Colonic mucosa (tissue), 4 donors: ENCODE data around the gene GAPDH. TPM values are rescaled to one million over a fixed set of nuclear protein-coding genes. Genes with fewer than 3 reads are reported as not detected.
A peak's percentile ranks its signal among the peaks of the same experiment; 100 is the strongest.
"Not testable (repeated sequence)": the region's sequence is repeated elsewhere in the genome, so short reads cannot be mapped to it uniquely, and the experiment has no call there.

Source experiments
- DNase-seq: peaks from one replicate; pipeline ENCODE4 v3.0.0-alpha.2; 2020
- H3K27ac ChIP-seq: fragments of 200-600 bp; one replicate; pipeline ENCODE4 v1.8.0; 2021
- H3K27me3 ChIP-seq: fragments of 200-600 bp; one replicate; pipeline ENCODE4 v1.8.0; 2021
- H3K36me3 ChIP-seq: fragments of 200-600 bp; one replicate; pipeline ENCODE4 v1.8.0; 2021
- H3K4me1 ChIP-seq: fragments of 200-600 bp; one replicate; pipeline ENCODE4 v1.8.0; 2021; ENCODE audit warnings: mild to moderate bottlenecking
- H3K4me3 ChIP-seq: fragments of 200-600 bp; one replicate; pipeline ENCODE4 v1.8.0; 2021
- H3K9ac ChIP-seq, 2 donors: one replicate each; pipeline ENCODE4 v1.7.0; 2013; ENCODE audit warnings: control low read depth in 2 of 2, low read depth in 2 of 2, low read length in 2 of 2
- H3K9me3 ChIP-seq: fragments of 200-600 bp; one replicate; pipeline ENCODE4 v1.8.0; 2021
- CTCF ChIP-seq: fragments of 200-600 bp; IDR thresholded peaks from one replicate; pipeline ENCODE4 v1.8.0; 2022; ENCODE audit warnings: antibody characterized with exemption, mild to moderate bottlenecking
- intact Hi-C: fragments of 100-400 bp; cut with DNase I; formaldehyde crosslinking; loops from one replicate; pipeline ENCODE4 v1.14.1; 2022
- total RNA-seq, 2 donors: library from RNA; stranded (reverse); fragmentation: NEBNext Ultra II Directional in 1 of 2; extraction: Animal tissue kit (Norgen Biotek cat#: 25700) in 1 of 2; gene quantifications; one replicate each; pipeline ENCODE4 v1.2.1, GENCODE V29; 2021
- donor health status: healthy.
- donor health status: DM: no; HTN: no; CAD: no.
- donor health status: DM: no; HTN: no; CAD: no.

Gene GAPDH
- total RNA-seq, 2 donors from 2014 or later = 3,442 to 3,768 TPM

- no peak for TF ChIP-seq CTCF
- H3K27ac ChIP-seq = no peak overlapping the region
- H3K36me3 ChIP-seq = peaks cover 6% of the 10 kb centered on the region
- no peaks in the 10 kb centered on the region for H3K9me3 ChIP-seq
- H3K27me3 ChIP-seq = no peaks in the 10 kb centered on the region
- H3K9ac ChIP-seq = no peak overlapping the region
- peaks cover 5% of the 10 kb centered on the region for H3K4me1 ChIP-seq
- DNase-seq = no peak
- H3K4me3 ChIP-seq = no peak overlapping the region
- intact Hi-C loops = no loop called here
Measured at GRCh38 chr12:6556857-6557256, 22.5 kb downstream of the GAPDH start.

GRCh38 chr12:6558014-6558760, 23.9 kb downstream of the GAPDH start:
- H3K27ac ChIP-seq, intact Hi-C loops, H3K4me1 ChIP-seq, H3K4me3 ChIP-seq, H3K9ac ChIP-seq, H3K9me3 ChIP-seq, H3K27me3 ChIP-seq: not testable (repeated sequence)
- TF ChIP-seq CTCF = peak; percentile 42
- peaks cover 17% of the 10 kb centered on the region for H3K36me3 ChIP-seq
- DNase-seq = peak; percentile 52

DNA sequence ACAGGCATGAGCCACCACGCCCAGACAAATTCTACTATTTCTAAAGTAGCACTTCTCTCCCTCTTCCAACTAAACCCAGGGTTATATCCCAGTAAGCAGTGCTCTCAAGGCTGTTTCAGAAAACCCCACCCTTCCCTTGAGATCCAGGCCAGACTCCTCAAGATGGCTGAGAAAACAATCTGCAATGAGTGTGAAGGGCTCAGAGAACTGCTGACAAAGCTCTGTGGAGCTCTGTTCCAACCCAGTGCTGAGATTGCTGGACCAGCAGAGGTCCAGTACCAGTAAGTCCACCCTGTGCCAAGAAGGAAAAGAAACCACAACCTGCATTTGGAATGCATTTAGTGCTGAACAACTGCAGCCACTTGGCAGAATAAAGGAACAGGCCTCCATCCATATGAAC, 25.2 kb downstream of the GAPDH start:
- H3K27me3 ChIP-seq = no peaks in the 10 kb centered on the region
- no peak overlapping the region for H3K9ac ChIP-seq
- intact Hi-C loops = no loop called here
- H3K4me1 ChIP-seq = no peaks in the 10 kb centered on the region
- H3K36me3 ChIP-seq = peaks cover 17% of the 10 kb centered on the region
- no peak for TF ChIP-seq CTCF
- no peaks in the 10 kb centered on the region for H3K9me3 ChIP-seq
- H3K4me3 ChIP-seq = no peak overlapping the region
- no peak overlapping the region for H3K27ac ChIP-seq
- DNase-seq = no peak

- DNase-seq = no peak
- Histone ChIP-seq H3K36me3 (peaks cover 17% of the 10 kb centered on the region), H3K9ac (no peak overlapping the region)
Measured at GRCh38 chr12:6560501-6561205, 26.3 kb downstream of the GAPDH start.

GRCh38 chr12:6562881-6563280, 28.6 kb downstream of the GAPDH start:
- TF ChIP-seq CTCF = no peak
- Histone ChIP-seq H3K27me3 (no peaks in the 10 kb centered on the region), H3K27ac (no peak overlapping the region), H3K36me3 (peaks cover 17% of the 10 kb centered on the region), H3K4me1 (no peaks in the 10 kb centered on the region), H3K4me3 (no peak overlapping the region), H3K9me3 (no peaks in the 10 kb centered on the region), H3K9ac (no peak overlapping the region)
- no peak for DNase-seq
- intact Hi-C loops = no loop called here

More at GRCh38 chr12:6560501-6561205, 26.3 kb downstream of the GAPDH start:
- H3K4me3 ChIP-seq = no peak overlapping the region
- H3K27me3 ChIP-seq = no peaks in the 10 kb centered on the region
- intact Hi-C loops = no loop called here
- no peak overlapping the region for H3K27ac ChIP-seq
- TF ChIP-seq CTCF = no peak
- no peaks in the 10 kb centered on the region for H3K4me1 ChIP-seq
- H3K9me3 ChIP-seq = no peaks in the 10 kb centered on the region
